Kidney capillary endothelial cell (primary cell): ENCODE measurements around the gene NELFCD.
A peak's percentile ranks its signal among the peaks of the same experiment; 100 is the strongest.
"Not testable (repeated sequence)": the region's sequence is repeated elsewhere in the genome, so short reads cannot be mapped to it uniquely, and the experiment has no call there.

ENCODE experiments used
- DNase-seq: peaks from one replicate; pipeline ENCODE4 v3.0.0-alpha.2; 2018; ENCODE audit warnings: low spot score

Gene NELFCD

DNA sequence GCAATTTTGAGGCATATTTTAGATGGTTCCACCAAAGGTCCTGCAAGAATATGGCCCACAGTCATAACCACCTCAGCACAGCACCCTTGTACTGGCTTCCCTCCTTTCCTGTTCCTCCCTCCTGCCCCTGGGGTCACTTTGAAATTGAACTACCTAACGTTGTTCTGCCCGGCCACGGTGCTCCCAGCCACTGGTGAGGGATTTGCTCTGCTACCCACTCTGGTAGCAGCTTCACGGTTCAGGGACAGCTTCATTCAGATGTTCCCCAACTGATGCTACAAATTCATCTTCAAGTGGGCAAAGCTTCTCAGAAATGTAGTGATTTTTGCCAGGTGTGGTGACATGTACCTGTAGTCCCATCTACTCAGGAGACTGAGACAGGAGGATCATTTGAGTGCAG, 7.9 kb upstream of the NELFCD start:
- no peak for DNase-seq

DNA sequence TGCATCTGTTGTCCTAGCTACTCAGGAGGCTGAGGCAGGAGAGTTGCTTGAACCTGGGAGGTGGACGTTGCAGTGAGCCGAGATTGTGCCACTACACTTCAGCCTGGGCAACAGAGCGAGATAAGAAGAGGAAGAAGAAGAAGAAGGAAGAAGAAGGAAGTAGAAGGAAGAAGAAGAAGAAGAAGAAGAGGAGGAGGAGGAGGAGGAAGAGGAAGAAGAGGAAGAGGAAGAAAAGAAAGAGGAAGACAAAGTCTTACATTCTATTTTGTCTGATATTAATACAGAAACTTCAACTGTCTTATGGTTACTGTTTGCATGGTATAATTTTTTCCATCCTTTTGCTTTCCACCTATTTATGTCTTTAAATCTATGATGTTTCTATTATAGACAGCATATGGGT, 7.2 kb upstream of the NELFCD start:
- no peak for DNase-seq

DNA sequence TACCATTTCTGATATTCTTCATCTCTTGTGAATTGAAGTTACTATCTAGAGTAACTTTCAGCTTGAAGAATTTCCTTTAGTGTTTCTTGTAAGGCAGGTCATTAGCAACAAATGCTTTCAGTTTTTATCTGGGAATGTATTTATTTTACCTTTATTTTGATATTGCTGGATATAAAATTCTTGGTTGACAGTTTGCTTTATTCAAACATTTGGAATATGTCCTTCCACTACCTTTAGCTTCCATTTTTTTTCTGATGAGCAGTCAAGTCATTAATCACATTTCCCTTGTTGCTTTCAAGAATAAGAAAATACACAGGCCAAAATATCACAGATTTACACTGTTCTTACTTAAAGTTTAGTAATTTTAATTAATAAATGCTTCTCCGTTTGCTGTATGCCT, 5.7 kb upstream of the NELFCD start:
- no peak for DNase-seq

DNA sequence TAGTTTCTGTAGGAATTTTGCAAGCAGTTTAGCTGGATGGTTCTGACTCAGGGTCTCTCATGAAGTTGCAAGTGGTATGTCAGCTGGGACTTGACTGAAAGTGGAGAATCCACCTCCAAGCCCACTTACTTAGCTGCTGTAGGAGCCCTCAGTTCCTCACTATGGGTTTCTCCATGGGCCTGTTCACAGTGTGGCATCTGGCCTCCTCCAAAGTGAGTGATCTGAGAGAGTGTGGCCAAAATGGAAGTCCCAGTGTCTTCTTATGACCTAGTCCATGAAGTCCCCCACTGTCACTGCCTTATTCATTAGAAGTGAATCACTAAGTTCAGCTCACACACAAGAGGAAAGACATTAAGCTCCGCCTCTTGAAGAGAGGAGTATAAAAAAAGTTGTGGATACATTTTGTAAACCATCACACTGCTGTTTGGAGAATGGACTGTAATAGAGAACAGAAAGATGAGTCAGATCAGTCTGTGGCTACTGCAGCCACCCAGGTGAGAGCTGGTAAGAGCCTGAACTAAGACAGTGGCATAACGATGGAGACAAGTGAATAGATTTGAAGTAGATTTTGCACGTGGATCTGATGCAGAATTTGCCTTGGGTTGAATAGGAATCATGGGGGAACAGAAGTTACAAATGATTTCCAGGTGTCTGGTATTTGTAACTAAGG, 4.9 kb upstream of the NELFCD start:
- DNase-seq: no peak

DNA sequence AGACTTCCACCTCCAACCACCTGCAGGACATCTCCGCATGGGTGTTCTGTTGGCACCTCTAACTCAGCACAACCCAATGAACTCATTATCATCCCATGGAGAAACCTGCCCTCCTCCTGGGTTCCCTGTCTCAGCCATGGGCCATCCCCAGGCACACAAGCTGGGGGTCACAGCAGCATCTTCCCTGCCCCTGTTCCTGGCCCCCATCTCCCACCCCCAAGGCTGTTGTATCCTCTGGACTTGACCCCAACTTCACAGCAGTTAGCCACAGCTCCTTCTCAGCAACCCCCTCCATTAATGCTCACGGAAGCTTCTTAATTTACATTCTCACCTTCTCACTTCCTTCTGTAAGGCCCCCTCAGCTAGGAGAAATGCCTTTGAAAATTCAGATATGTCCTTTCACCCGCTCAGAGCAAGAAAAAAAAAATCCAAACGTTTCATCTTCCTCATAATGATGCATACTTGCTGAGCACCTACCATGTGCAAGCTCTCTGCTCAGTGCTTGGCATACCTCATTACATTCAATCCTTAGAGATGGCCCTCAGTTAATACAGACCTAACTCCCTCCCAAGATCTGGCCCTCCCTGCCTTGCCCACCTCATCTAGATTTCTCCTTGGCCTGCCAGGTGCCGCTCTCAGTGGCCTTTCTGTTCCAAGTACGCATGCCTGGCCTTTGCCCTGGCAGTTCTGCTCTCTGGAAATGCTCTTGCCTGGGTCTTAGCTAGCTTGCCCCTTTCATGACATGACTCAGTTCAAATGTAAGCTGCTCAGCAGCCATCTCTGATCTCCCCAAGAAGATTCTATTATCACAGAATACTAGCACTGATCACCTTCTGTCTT, 2.5 kb upstream of the NELFCD start:
- no peak for DNase-seq

DNA sequence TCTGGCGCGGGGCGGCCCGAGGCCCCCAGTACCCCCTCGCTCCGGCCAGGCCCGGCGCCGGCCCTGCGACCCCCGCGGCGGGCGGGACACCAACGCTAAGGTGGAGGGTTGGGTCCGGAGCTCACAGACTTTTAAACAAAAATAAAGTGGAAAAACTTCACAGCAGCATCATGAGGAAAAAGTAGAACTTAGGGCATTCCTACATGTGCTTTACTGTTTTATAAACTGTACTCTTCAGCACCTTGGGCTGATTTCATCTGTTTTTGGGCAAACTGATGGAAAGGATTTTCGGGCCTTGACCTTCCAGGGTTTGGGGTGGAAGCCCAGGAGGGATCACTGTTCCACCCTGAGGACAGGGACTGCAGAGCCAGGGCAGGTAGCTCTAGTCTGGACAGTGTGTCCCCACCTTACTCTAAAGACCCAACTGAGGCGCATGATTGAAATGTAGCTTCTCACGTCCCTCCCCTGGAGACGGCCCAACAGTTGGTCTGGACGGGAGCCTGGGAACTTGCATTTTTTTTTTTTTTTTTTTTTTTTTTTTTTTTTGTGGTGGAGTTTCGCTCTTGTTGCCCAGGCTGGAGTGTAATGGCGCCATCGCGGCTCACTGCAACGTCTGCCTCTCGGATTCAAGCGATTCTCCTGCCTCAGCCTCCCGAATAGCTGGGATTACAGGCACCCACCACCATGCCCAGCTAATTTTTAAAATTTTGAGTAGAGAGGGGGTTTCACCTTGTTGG, 740 bp downstream of the NELFCD start:
- peak; percentile 12 for DNase-seq

DNA sequence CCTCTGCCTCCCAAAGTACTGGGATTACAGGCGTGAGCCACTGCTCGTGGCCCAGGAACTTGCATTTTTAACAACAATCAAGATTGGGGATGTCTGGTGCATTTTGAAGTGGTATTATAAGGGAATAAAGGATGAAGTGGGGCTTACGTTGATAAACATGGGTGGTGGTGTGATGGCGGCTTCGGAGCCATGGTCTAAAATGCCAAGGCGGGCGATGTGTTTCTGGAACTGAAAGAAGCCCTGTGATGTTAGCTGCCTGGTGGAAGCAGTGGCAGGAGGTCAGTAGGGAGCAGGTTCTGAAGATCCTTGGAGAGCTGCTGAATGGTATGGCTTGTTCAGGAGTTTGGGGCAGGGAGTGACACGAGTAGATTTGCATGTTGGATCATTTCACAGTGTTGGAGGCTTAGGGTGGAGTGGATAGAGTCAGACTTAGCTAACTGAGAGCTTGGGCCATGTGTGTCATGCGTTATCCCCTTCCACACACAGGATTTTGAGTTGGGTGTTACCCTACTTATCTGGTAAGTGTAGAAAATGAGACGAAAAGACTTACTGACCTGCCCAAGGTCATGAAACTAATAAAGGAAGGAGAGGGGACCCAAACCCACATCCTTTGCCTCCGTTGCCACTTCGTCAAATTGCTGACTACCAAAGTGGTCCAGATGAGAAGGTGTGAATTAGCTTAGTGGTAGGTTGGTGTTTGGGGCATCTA, 1.5 kb downstream of the NELFCD start:
- DNase-seq: no peak

DNA sequence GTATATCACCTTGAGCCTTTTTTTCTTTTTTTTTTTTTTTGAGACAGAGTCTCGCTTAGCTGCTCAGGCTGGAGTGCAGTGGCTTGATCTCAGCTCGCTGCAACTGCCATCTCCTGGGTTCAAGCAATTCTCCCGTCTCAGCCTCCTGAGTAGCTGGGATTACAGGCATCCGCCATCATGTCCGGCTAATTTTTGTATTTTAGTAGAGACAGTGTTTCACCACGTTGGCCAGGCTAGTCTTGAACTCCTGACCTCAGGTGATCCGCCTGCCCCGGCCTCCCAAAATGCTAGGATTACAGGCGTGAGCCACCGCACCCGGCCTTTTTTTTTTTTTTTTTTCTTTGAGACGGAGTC, 2.0 kb downstream of the NELFCD start:
- DNase-seq: not testable (repeated sequence)

DNA sequence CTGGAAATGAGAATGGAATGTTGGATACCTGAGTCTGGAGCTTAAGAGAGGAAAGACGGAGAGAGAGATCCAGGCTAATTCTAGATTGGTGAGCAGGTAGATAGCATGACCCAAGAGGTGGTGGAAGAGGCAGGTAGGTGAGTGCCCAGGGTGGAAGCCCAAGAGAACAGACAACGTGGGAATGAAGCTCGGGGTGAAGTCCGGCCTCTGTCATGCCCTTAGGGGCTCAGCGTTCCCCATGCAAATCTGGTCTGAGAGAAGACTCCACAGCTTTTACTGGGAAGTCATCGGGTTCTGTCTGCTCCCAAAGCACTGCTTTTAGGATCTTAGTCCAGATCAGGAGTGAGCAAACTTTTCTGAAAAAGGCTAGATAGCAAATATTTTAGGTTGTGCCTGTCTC, 3.6 kb downstream of the NELFCD start:
- no peak for DNase-seq

DNA sequence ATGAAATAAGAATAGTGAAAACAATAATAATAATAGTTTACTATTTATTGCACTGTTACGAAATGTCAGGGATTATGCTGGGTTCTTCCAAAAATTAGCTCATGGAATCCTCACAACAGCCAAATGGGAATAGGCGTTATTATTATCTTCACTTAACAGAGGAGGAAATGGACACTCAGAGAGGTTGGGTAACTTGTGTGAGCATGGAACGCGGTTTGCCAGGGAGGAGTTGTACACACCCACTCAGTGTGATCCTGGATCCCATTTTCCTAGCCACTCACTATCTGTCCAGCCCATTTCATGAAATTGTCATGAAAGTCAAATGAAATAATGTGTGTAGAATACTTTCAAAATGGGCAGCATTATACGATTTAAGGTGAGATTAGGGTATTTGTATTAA, 4.6 kb downstream of the NELFCD start:
- no peak for DNase-seq

DNA sequence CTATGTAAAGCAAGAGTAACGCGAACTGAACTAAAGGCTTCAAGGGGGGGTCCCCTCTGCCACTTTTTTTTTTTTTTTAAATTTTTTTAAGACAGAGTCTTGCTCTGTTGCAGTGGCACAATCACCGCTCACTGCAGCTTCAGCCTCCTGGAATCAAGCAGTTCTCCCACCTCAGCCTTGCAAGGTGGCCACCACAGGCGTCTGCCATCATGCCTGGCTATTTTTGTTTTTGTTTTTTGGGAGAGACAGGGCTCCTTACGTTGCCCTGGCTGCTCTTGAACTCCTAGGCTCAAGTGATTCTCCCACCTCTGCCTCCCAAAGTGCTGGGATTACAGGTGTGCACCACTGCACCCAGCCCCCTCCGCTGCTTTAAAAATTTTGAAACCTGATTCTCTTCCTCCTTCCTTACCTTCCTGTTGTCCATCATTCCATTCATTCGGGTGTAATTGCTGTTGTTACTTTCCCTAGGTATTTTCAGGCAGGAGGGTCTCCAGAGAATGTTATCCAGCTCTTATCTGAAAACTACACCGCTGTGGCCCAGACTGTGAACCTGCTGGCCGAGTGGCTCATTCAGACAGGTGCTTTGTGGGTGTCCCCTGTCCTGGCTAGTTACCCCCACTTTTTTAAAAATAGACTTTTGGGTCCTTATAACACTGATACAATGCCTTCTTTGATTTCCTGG, 5.4 kb downstream of the NELFCD start:
- DNase-seq: no peak

DNA sequence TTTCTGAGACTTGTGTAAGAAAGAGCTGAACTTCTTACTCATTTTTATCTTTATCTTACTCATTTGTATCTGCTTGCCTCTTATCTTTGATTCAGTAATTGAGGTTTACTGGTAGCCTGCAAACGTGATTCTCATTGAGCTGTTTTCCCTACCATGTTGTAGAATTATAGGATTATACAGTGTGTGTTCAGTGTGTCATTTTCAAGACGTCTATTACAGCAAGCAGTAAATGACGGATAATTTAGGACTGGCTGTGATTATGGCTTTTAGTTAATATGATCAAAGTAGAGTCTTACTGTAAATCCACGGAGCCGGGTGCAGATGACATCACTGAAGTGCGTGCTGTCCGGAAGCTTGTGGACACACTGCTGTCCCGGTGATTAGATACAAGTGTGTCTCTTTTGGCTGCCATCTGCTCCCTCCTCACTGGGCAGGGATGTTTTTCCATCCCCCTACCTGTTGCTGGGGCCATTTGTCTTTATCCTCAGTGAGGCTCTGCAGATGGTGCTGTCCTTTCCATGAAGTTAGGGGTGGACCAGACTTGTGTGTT, 6.0 kb downstream of the NELFCD start:
- no peak for DNase-seq

DNA sequence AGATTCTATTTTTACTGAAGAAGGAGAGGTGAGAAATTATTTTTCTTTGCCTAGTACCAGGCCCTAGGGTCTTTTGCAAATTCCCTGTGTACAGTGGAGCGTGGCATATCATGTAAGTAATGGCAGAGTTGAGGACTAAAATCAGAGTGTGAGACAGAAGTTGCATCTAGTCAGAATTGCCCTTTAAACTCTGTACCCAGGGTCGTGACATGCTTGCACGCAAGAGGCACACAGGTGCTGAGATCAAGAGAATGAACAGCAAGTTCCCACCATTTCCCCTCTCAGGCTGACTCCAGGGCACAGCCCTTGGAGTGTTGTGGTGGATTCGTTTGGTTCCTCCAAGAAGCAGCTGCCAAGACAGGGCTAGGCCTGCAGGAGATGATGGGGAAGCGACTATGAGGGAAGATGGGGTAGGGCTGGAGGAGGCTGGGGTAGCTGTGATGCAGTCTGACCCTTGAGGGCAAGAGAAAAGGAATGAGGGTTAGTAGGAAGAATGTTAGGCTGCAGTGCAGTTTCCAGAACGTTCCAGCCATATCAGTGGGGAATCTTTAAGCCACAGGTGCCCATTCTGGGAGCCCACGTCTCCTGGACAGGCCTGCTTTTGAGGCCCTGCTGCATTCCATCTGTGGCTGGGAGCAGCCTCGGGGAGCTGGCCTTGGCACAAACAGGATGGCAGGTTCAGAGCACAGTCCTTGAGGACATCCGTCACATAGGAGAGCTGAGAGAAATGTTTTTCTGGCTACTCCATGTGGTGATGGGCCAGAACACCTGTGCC, 6.9 kb downstream of the NELFCD start:
- DNase-seq: no peak

DNA sequence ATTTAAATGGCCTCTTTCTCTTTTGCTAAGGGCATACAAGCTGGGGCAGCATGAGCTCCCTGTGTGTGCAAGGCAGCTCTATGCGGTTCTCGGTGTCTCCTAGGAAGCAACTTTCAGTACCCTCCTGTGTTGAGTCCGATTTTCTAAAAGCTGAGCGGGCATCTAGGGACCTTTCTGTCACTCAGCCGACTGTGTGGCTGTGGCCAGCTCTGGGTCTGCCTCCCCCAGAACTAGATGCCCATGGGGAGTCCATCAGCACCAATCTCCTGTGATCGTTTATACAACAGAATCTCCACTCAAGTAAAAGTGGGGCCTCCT, 7.5 kb downstream of the NELFCD start:
- no peak for DNase-seq

DNA sequence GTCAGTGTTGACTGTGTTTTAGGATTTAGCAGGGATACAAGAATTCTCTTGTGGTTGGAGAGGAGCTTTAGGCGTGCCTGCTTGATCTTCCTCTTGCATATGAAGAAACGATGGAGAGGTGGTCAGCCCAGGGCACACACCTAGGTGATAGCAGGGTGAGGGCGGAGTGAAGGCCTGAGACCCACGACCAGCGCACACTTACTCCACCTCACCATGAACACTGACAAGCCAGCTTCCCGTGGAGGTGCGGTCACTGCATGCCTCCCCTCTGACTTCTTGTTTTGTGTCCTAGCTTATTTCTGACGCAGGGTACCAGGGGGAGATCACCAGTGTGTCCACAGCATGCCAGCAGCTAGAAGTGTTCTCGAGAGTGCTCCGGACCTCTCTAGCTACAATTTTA, 8.1 kb downstream of the NELFCD start:
- DNase-seq: no peak

DNA sequence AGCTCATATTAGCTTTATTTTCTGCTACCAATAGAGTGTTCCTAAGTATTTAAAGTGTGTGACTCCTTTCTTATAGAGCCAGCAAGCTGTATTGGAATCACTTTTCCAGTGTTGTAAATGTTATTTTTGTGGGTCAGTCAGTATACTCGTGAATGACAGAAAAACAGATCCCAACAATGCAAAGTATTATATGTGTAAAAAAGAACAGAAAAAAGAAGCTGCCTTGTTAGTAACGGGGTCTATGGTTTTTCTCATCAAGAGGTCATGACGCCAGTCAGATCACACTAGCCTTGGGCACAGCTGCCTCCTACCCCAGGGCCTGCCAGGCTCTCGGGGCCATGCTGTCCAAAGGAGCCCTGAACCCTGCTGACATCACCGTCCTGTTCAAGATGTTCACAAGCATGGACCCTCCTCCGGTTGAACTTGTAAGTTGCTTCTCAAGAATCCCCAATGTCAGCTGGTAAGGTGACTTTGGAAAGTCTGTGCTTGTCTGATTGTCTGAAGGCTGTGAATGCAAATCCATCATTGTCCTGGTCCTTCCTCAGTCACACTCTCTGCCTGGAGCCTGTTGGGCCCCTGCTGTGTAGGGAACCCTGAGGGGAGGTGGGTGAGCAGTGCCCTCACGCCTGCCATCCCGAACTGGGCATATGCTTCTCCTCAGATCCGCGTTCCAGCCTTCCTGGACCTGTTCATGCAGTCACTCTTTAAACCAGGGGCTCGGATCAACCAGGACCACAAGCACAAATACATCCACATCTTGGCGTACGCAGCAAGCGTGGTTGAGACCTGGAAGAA, 9.8 kb downstream of the NELFCD start:
- DNase-seq: no peak

DNA sequence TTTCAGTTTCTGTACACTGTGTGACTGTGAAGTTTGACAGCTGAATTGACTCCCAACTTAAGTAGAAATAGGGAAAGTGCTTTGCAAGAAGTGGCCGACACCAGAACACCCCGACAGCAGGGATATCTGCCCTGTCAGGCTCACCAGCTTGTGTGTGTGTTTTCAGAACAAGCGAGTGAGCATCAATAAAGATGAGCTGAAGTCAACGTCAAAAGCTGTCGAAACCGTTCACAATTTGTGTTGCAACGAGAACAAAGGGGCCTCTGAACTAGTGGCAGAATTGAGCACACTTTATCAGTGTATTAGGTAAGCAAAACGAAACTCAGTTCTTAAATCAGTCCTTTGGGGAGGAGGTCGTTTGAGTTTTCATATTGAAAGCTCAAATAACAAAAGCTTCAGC, 10.7 kb downstream of the NELFCD start:
- no peak for DNase-seq

DNA sequence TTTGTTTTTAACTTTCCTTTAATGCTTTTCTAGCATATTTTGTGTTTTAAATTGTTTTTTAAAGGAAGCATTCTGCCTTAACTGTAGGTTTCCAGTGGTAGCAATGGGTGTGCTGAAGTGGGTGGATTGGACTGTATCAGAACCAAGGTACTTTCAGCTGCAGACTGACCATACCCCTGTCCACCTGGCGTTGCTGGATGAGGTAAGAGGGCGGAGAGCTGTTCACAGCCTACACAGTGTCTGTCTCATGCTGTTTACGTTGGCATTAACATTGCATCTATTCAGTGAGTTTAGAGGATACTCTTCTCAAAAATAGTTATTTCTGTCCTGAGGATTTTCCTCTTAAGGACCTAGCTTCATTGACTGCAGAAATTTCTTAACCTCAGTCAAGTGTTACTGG, 11.9 kb downstream of the NELFCD start:
- DNase-seq: no peak

DNA sequence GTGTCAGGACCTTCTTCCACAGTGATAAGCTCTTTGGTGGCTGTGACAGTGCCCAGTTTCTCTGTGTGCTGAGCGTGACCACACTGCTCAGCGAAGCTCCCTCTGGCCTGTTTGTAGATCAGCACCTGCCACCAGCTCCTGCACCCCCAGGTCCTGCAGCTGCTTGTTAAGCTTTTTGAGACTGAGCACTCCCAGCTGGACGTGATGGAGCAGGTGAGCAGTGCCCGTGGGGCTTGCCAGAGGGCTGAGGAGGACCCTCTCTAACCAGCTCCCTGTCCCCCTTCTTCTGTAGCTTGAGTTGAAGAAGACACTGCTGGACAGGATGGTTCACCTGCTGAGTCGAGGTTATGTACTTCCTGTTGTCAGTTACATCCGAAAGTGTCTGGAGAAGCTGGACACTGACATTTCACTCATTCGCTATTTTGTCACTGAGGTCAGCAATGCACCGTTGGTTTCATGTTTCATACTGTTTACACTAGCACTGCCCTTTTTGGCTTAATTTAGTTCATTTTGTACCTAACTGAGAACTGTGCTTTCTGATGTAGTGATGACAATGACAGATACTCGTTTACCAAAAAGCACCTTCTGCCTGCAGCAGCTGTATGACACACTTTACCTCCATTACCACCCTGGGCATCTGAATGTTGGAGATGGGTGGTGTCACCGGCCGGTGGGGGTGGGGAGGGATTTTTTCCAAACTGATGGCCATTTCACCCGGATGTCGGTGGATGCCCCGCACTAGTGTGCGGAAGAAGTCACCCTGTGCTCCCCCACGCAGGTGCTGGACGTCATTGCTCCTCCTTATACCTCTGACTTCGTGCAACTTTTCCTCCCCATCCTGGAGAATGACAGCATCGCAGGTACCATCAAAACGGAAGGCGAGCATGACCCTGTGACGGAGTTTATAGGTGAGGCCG, 12.5 kb downstream of the NELFCD start:
- DNase-seq: no peak
